HepG2 (cell line): ENCODE data around the gene MTREX. TPM values are rescaled to one million over a fixed set of nuclear protein-coding genes. Genes with fewer than 3 reads are reported as not detected.
A peak's percentile ranks its signal among the peaks of the same experiment; 100 is the strongest.

ENCODE experiments used
- ARID3A ChIP-seq: IDR thresholded peaks from 2 replicates; pipeline ENCODE4 v1.6.1; 2012; ENCODE audit warnings: low read depth, low read length, improper control_type of control experiment
- ETS1 ChIP-seq: sonication (generic); formaldehyde crosslinking; IDR thresholded peaks from 2 replicates; pipeline ENCODE4 v1.4.0; 2020; ENCODE audit warnings: missing genetic modification reagents
- GATA4 ChIP-seq: sonication (generic); IDR thresholded peaks from 2 replicates; pipeline ENCODE4 v1.6.1; 2016; ENCODE audit warnings: antibody characterized with exemption, low read depth, borderline replicate concordance
- MYC ChIP-seq: sonication (generic); formaldehyde crosslinking; IDR thresholded peaks from 2 replicates; pipeline ENCODE4 v1.9.0; 2021; ENCODE audit warnings: missing genetic modification reagents, borderline replicate concordance
- PATZ1 ChIP-seq: sonication (generic); formaldehyde crosslinking; IDR thresholded peaks from 2 replicates; pipeline ENCODE4 v1.4.0; 2020; ENCODE audit warnings: missing genetic modification reagents
- PCBP1 ChIP-seq: fragments of 200-400 bp; formaldehyde crosslinking; IDR thresholded peaks from 2 replicates; pipeline ENCODE4 v1.6.1; 2017; ENCODE audit warnings: mild to moderate bottlenecking, low read depth, low read length, borderline replicate concordance
- RCOR2 ChIP-seq: IDR thresholded peaks from 2 replicates; pipeline ENCODE4 v1.6.1; 2016; ENCODE audit warnings: missing biosample characterization, missing genetic modification reagents
- SMAD1 ChIP-seq: sonication (generic); formaldehyde crosslinking; IDR thresholded peaks from 2 replicates; pipeline ENCODE4 v1.4.0; 2020; ENCODE audit warnings: missing genetic modification reagents, low read depth, mild to moderate bottlenecking, borderline replicate concordance
- SRF ChIP-seq: IDR thresholded peaks from 2 replicates; pipeline ENCODE4 v1.6.1; 2011; ENCODE audit warnings: mild to moderate bottlenecking, low read depth, low read length, moderate library complexity
- XRCC5 ChIP-seq: fragments of 200-400 bp; formaldehyde crosslinking; optimal IDR thresholded peaks from 2 replicates; pipeline ENCODE3; 2017; ENCODE audit warnings: mild to moderate bottlenecking, low read length
- ZNF232 ChIP-seq: sonication (generic); formaldehyde crosslinking; IDR thresholded peaks from 2 replicates; pipeline ENCODE4 v1.4.0; 2020; ENCODE audit warnings: missing genetic modification reagents, borderline replicate concordance
- ZNF646 ChIP-seq: sonication (generic); formaldehyde crosslinking; IDR thresholded peaks from 2 replicates; pipeline ENCODE4 v1.9.0; 2021; ENCODE audit warnings: mild to moderate bottlenecking, missing genetic modification reagents
- polyA plus RNA-seq, 8 experiments: library from polyadenylated mRNA; depleted of rRNA in 3 of 8; stranded (reverse) in 7 of 8; unstranded in 1 of 8; fragments of >200 nt; fragmentation: Illumina TruSeq in 4 of 8; extraction: Trizol in 4 of 8; gene quantifications; 2 replicates each; pipeline versions ENCODE4 v1.2.1 to v1.2.3, GENCODE V29; 2011 to 2016; ENCODE audit warnings: low read depth in 4 of 8, missing spikeins in 1 of 8, mixed read lengths in 1 of 8; ENCODE audit not compliant: insufficient read depth in 1 of 8
- total RNA-seq, 5 experiments: library from RNA; depleted of rRNA; stranded (reverse); fragments of >200 nt; fragmentation: Illumina TruSeq; extraction: Trizol; gene quantifications; 2 replicates each; pipeline ENCODE4 v1.2.3, GENCODE V29; 2016; ENCODE audit warnings: low read depth in 1 of 5

The MTREX gene
- total and polyA plus RNA-seq, 2 of the 13 experiments (the other 11 are each of a cell fraction or from before 2014, with no cell fraction given), result 16.4 to 91.5 TPM

- TF ChIP-seq XRCC5, result peak; percentile 85
- TF ChIP-seq ETS1, result no peak
- TF ChIP-seq ZNF646 (CRISPR knock-in tag), result no peak
- 0 out of 2 replicates have a peak, but pooled peaks have one; percentile 36 for TF ChIP-seq MYC (CRISPR knock-in tag)
- TF ChIP-seq SRF, result no peak
- no peak for TF ChIP-seq ZNF232 (CRISPR knock-in tag)
- TF ChIP-seq PCBP1, result no peak
- no peak for TF ChIP-seq GATA4
- TF ChIP-seq RCOR2, result no peak
- no peak for TF ChIP-seq SMAD1 (CRISPR knock-in tag)
- peak; percentile 87 for TF ChIP-seq PATZ1 (CRISPR knock-in tag)
- no peak for TF ChIP-seq ARID3A
Measured at GRCh38 chr5:55429613-55430253, 121.9 kb downstream of the MTREX start (continued).
